ENCODE measurements around the gene TCFL5.

TCFL5 gene

DNA sequence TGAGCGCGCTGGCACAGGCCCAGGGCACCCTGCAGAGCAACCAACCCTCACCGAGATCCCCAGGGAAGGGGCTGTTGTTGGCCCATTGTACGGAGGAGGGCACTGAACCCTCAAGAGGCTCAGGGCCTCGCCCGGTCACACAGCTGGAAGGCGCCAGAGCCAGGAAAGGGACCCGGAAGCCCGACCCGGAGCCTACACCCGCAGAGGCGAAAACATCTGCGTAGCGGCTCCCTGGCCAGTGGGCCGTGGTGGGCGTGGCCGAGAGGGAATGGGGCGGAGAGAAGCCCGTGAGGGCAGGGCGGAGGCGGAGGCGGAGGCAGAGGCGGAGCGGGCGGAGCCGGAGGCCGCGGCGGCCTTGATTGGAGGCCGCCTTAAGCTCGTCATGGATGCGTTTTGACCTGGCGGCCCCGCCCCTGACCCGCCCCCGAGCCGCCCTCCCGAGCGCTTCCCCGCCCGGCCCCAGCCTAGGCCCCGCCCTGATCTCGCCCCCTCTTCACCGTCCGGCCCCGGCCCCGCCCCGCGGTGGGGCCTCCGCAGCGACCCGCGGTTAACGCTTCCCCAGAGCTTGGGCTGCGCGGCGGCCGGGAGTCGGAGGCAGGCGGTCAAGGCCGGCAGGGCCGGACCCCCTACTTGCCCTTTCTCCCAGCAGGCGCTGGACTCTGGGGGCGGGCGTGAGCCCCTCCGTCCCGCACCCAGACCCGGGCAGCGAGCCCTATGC lies 67.5 kb downstream of the TCFL5 start:
- peak; percentile 92 for DNase-seq

DNA sequence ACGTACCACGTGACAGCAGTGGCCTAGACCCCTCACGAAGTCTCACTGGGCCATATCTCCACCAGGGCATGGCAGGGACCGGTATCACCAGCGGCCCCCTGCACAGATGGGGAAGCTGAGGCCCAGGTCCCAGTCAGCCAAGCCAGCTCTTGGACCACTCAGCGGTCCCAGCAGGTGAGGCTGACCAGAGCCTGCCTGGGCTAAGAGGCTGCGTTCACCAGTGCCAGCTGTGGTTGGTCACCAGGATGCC lies 67.9 kb downstream of the TCFL5 start:
- no peak for DNase-seq

GRCh38 chr20:62792940-62793756 lies 68.5 kb downstream of the TCFL5 start:
- DNase-seq, result peak; percentile 12

DNA sequence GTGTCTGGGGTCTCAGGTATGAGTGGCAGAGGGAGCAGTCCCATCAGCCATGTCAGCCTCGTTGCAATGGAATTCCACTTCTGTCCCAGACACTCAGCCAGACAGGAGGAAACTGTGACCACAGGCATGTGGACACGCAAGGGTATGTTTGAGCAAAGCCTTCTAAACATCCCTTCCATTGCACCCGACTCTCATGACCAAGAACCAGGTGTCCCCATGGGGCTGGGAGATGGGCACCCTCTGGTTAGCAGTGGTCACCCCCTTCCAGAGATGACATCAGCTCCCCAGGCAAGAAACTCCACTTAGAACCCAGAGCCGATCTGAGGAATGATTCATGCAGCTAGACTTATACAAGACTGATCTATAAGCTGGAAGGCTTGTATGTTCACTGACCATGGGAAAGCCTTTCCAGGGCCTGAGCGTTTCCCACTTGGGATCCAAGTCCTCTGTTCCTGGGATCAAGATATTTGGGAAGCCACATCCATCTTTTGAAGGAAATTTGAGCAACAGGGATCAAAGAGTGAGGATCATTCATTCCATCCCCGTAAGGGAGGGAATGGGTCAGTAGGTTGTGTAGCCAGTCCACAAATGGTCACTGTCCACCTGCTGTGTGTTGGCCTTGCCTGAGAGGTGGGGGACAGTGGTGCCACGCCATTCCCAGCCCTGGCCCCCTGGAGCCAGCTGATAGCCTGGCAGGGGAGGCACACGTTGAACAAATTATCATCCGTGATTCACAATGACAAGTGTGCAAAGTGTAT lies 69.3 kb downstream of the TCFL5 start:
- DNase-seq, result no peak

- peak; percentile 47 for DNase-seq
Observed at GRCh38 chr20:62791301-62792181, 70.1 kb downstream of the TCFL5 start.

Measured in effector CD8-positive, alpha-beta T cell (primary cell).